Osteoblast (primary cell): ENCODE results near the gene STXBP4. TPM values are rescaled to one million over a fixed set of nuclear protein-coding genes. Genes with fewer than 3 reads are reported as not detected.

Experiments used
- DNase-seq: peaks from one replicate; pipeline ENCODE4 v3.0.0; 2011; ENCODE audit warnings: low spot score, mixed read lengths; ENCODE audit not compliant: insufficient read length; ENCODE audit errors: missing footprints
- H2AFZ ChIP-seq: 2 replicates; pipeline ENCODE4 v1.6.0; 2011; ENCODE audit warnings: mild to moderate bottlenecking, low read length
- H3K27ac ChIP-seq: 2 replicates; pipeline ENCODE4 v1.5.1; 2011; ENCODE audit warnings: mild to moderate bottlenecking, low read depth, low read length, moderate library complexity
- H3K27me3 ChIP-seq: 2 replicates; pipeline ENCODE4 v1.6.0; 2012; ENCODE audit warnings: mild to moderate bottlenecking, control low read depth, inconsistent platforms, low read length, moderate library complexity; ENCODE audit not compliant: insufficient read depth
- H3K36me3 ChIP-seq: 2 replicates; pipeline ENCODE4 v1.5.1; 2011; ENCODE audit warnings: mild to moderate bottlenecking, low read length, control low read depth, moderate library complexity; ENCODE audit not compliant: insufficient read depth
- H3K4me1 ChIP-seq: 2 replicates; pipeline ENCODE4 v1.5.1; 2011; ENCODE audit warnings: mild to moderate bottlenecking, low read length, control low read depth, moderate library complexity; ENCODE audit not compliant: insufficient read depth
- H3K4me2 ChIP-seq: 2 replicates; pipeline ENCODE4 v1.6.0; 2011; ENCODE audit warnings: mild to moderate bottlenecking, low read length; ENCODE audit not compliant: insufficient read depth
- H3K4me3 ChIP-seq: fragments of 200-600 bp; sonication (generic); 3 replicates; pipeline ENCODE4 v1.5.1; 2012; ENCODE audit warnings: mild to moderate bottlenecking, low read length, inconsistent platforms; ENCODE audit not compliant: insufficient read depth
- H3K79me2 ChIP-seq: 2 replicates; pipeline ENCODE4 v1.6.0; 2012; ENCODE audit warnings: mild to moderate bottlenecking, low read length, control low read depth, inconsistent platforms; ENCODE audit not compliant: insufficient read depth
- H3K9me3 ChIP-seq: 2 replicates; pipeline ENCODE4 v1.5.1; 2011; ENCODE audit warnings: low read depth, low read length, control low read depth
- H4K20me1 ChIP-seq: 2 replicates; pipeline ENCODE4 v1.6.0; 2012; ENCODE audit warnings: mild to moderate bottlenecking, low read length, control low read depth; ENCODE audit not compliant: insufficient read depth
- CTCF ChIP-seq: IDR thresholded peaks from 2 replicates; pipeline ENCODE4 v1.5.1; 2011; ENCODE audit warnings: mild to moderate bottlenecking, low read depth, low read length, moderate library complexity; ENCODE audit errors: extremely low read depth
- total RNA-seq: library from RNA; depleted of rRNA; stranded (reverse); fragments of >200 nt; gene quantifications from 2 replicates; pipeline ENCODE4 v1.2.3, GENCODE V29; 2012

The STXBP4 gene
- total RNA-seq, 1 donor, result 19.2 TPM

- H2AFZ ChIP-seq, result no peak overlapping the region
- H3K4me2 ChIP-seq, result no peak overlapping the region
- TF ChIP-seq CTCF, result no peak
- DNase-seq, result no peak
- H3K27me3 ChIP-seq, result no peaks in the 10 kb centered on the region
- H3K4me3 ChIP-seq, result no peak overlapping the region
- peaks cover 7% of the 10 kb centered on the region for H3K36me3 ChIP-seq
- no peak overlapping the region for H3K27ac ChIP-seq
- no peaks in the 10 kb centered on the region for H4K20me1 ChIP-seq
- no peaks in the 10 kb centered on the region for H3K9me3 ChIP-seq
- no peaks in the 10 kb centered on the region for H3K4me1 ChIP-seq
- no peaks in the 10 kb centered on the region for H3K79me2 ChIP-seq
These were observed 33.1 kb upstream of the STXBP4 start for GRCh38 chr17:54935471-54935870.

GRCh38 chr17:54937018-54937417 lies 31.5 kb upstream of the STXBP4 start:
- Histone ChIP-seq H2AFZ (no peak overlapping the region), H3K4me1 (no peaks in the 10 kb centered on the region), H3K36me3 (peaks cover 7% of the 10 kb centered on the region), H3K27ac (no peak overlapping the region), H4K20me1 (no peaks in the 10 kb centered on the region), H3K79me2 (no peaks in the 10 kb centered on the region), H3K4me2 (no peak overlapping the region), H3K9me3 (no peaks in the 10 kb centered on the region), H3K27me3 (no peaks in the 10 kb centered on the region), H3K4me3 (no peak overlapping the region)
- no peak for DNase-seq
- no peak for TF ChIP-seq CTCF

- Histone ChIP-seq H3K4me2 (no peak overlapping the region), H3K36me3 (peaks cover 7% of the 10 kb centered on the region)
- no peak for TF ChIP-seq CTCF
These were observed 31.1 kb upstream of the STXBP4 start for GRCh38 chr17:54937426-54937825.

GRCh38 chr17:54941285-54941684 lies 27.3 kb upstream of the STXBP4 start:
- H3K79me2 ChIP-seq, result no peaks in the 10 kb centered on the region
- TF ChIP-seq CTCF, result no peak
- peaks cover 7% of the 10 kb centered on the region for H3K36me3 ChIP-seq
- peaks cover 2% of the 10 kb centered on the region for H3K4me1 ChIP-seq
- no peaks in the 10 kb centered on the region for H3K9me3 ChIP-seq
- H3K27me3 ChIP-seq, result no peaks in the 10 kb centered on the region
- no peak overlapping the region for H3K4me3 ChIP-seq
- no peaks in the 10 kb centered on the region for H4K20me1 ChIP-seq
- DNase-seq, result no peak
- no peak overlapping the region for H2AFZ ChIP-seq
- H3K27ac ChIP-seq, result no peak overlapping the region
- no peak overlapping the region for H3K4me2 ChIP-seq

More at GRCh38 chr17:54937426-54937825, 31.1 kb upstream of the STXBP4 start:
- H2AFZ ChIP-seq, result no peak overlapping the region
- no peaks in the 10 kb centered on the region for H4K20me1 ChIP-seq
- H3K4me3 ChIP-seq, result no peak overlapping the region
- no peaks in the 10 kb centered on the region for H3K9me3 ChIP-seq
- DNase-seq, result no peak
- no peaks in the 10 kb centered on the region for H3K4me1 ChIP-seq
- no peaks in the 10 kb centered on the region for H3K27me3 ChIP-seq
- H3K27ac ChIP-seq, result no peak overlapping the region
- H3K79me2 ChIP-seq, result no peaks in the 10 kb centered on the region
